ENCODE measurements around the gene HYCC1.

The HYCC1 gene

DNA sequence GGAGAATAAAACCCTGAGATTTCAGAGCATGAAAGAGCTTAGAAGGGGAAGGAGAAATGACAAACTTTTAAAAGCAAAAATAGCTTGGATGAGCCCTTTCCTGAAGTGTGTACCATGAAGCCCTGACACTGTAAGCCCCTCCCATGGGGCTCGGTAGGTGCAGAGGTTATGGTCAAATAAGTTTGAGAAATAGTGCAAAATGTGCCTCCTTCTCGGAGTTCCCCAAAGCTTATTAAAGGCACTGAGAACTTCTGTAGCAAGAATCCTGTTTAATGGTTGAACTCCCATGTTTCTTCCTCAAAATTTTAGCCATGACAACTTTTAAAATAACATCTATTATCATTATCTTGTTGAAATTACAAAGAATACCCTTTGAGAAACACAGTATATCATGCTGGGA, 10.5 kb upstream of the HYCC1 start:
- no peak for TF ChIP-seq ZNF274 (IDR thresholded peaks at IDR 0.05; ENCODE audit: low read depth, low read length)
- no peak overlapping the region for H3K4me3 ChIP-seq (ENCODE audit: low read length)

DNA sequence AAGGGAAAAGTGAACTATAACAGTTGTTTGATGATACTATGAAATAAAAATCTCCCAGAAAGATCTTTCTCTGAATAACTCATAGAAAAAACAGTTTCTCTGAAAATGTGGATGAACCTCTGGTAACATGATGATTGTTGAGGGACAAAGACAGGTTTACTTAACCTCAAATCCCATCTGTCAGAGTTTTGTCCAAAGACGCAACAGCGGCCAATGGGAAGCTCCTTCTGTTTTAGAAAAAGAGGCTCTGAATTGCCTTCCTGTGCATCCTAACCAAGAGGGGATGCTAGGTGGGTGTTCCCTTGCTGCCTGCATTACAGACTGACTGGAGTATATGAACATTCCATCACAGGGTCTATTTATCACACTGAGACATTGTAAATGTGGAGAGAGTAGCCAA, 8.9 kb upstream of the HYCC1 start:
- H3K4me3 ChIP-seq (ENCODE audit: low read length) = no peak overlapping the region
- TF ChIP-seq ZNF274 (IDR thresholded peaks at IDR 0.05; ENCODE audit: low read depth, low read length) = no peak

DNA sequence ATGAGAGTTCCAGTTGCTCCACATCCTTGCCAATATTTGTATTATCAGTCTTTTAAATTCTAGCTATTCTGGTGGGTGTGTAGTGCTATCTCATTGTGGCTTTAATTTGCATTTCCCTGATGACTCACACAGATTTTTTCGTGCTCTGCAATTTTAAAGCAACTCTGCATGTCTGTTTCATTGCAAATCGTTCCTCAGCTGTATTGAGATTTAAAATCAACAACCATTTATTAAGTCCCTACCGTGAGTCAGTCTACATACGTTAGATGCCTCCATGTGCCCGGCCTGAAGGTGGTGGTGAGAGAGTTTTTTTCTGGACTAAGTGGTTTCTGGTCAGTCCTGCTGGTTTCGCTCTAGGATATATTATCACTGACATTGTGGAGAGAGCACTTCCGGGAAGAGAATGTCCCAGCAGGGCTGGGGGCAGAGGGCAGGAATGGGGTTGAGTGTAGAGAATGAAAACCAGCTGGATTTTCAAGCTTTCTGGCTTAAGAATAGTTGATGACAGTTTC, 8.4 kb upstream of the HYCC1 start:
- H3K4me3 ChIP-seq (ENCODE audit: low read length) = no peak overlapping the region
- no peak for TF ChIP-seq ZNF274 (IDR thresholded peaks at IDR 0.05; ENCODE audit: low read depth, low read length)

DNA sequence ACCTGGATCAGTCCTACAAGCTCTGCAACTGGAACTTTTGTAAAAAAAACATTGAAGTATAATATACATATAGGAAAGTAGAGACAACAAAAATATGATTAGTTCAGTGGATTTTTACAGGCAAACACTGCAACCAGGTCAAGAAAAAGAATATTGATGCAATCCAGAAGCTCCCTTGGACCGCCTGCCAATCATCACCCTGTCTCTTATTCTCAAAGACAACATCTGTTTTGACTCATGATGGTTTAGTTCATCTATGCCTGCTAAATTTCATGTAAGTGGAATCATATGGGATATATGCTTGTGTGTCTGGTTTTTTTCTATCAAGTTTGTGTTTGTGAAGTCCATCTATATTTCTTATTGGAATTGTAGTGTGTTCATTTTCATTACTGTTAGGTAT, 7.7 kb upstream of the HYCC1 start:
- no peak overlapping the region for H3K4me3 ChIP-seq (ENCODE audit: low read length)
- TF ChIP-seq ZNF274 (IDR thresholded peaks at IDR 0.05; ENCODE audit: low read depth, low read length) = no peak

- H3K4me3 ChIP-seq (ENCODE audit: low read length) = no peak overlapping the region
- TF ChIP-seq ZNF274 (IDR thresholded peaks at IDR 0.05; ENCODE audit: low read depth, low read length) = no peak
Measured at GRCh38 chr7:23020742-23021401, 6.9 kb upstream of the HYCC1 start.

DNA sequence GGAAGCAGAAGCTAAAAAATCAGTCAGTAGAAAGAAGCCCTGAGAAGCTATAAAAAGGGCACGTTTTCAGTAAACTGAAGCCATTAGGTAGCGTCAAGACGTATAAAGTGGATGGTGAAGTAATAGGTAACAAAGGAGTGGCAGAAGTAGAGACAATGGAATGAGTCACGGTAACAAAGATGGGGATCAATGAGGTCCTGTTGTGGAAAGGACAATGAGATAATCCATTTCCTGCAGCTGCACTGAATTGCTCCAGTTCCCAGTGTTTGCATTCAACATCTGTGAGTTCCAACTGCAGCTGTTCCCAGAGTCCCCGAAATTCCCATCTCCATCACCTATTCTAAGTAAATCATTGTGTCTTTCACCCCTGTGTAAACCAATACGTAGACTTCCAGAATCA, 4.8 kb upstream of the HYCC1 start:
- H3K4me3 ChIP-seq (ENCODE audit: low read length) = no peak overlapping the region
- no peak for TF ChIP-seq ZNF274 (IDR thresholded peaks at IDR 0.05; ENCODE audit: low read depth, low read length)

- TF ChIP-seq ZNF274 (IDR thresholded peaks at IDR 0.05; ENCODE audit: low read depth, low read length) = no peak
- no peak overlapping the region for H3K4me3 ChIP-seq (ENCODE audit: low read length)
Measured at GRCh38 chr7:23017309-23017708, 3.4 kb upstream of the HYCC1 start.

- H3K4me3 ChIP-seq (ENCODE audit: low read length) = peak overlapping the region; percentile 21; the same call in 1 of the 2 replicates
- no peak for TF ChIP-seq ZNF274 (IDR thresholded peaks at IDR 0.05; ENCODE audit: low read depth, low read length)
Measured at GRCh38 chr7:23016345-23017253, 2.7 kb upstream of the HYCC1 start.

GRCh38 chr7:23014681-23015080, 751 bp upstream of the HYCC1 start:
- TF ChIP-seq ZNF274 (IDR thresholded peaks at IDR 0.05; ENCODE audit: low read depth, low read length) = no peak
- H3K4me3 ChIP-seq (ENCODE audit: low read length) = no peak overlapping the region

- no peak for TF ChIP-seq ZNF274 (IDR thresholded peaks at IDR 0.05; ENCODE audit: low read depth, low read length)
Measured at GRCh38 chr7:23012908-23013714, 819 bp downstream of the HYCC1 start.

GRCh38 chr7:23012186-23012585, 1.7 kb downstream of the HYCC1 start:
- no peak for TF ChIP-seq ZNF274 (IDR thresholded peaks at IDR 0.05; ENCODE audit: low read depth, low read length)
- H3K4me3 ChIP-seq (ENCODE audit: low read length) = peak overlapping the region; percentile 94

More at GRCh38 chr7:23012908-23013714, 819 bp downstream of the HYCC1 start:
- peak overlapping the region; percentile 94 for H3K4me3 ChIP-seq (ENCODE audit: low read length)

- TF ChIP-seq ZNF274 (IDR thresholded peaks at IDR 0.05; ENCODE audit: low read depth, low read length) = no peak
Measured at GRCh38 chr7:23011222-23011924, 2.6 kb downstream of the HYCC1 start.

GRCh38 chr7:23009303-23009702, 4.6 kb downstream of the HYCC1 start:
- TF ChIP-seq ZNF274 (IDR thresholded peaks at IDR 0.05; ENCODE audit: low read depth, low read length) = no peak
- no peak overlapping the region for H3K4me3 ChIP-seq (ENCODE audit: low read length)

More at GRCh38 chr7:23011222-23011924, 2.6 kb downstream of the HYCC1 start:
- peak overlapping the region; percentile 50 for H3K4me3 ChIP-seq (ENCODE audit: low read length)

DNA sequence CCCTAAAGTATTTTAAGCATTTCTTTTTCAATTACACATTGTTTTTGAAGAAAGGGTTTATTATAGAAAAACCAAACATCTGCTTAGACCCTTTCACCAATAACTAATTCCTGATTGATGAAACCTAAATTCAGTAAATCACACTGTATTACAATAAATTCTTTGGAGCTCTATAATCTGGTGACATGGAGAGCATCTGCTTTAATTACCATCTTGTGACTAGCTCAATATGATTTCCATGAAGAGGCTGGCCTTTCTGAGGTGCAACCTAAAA, 9.7 kb downstream of the HYCC1 start:
- no peak overlapping the region for H3K4me3 ChIP-seq (ENCODE audit: low read length)
- TF ChIP-seq ZNF274 (IDR thresholded peaks at IDR 0.05; ENCODE audit: low read depth, low read length) = no peak
